Gastrocnemius medialis (tissue), 4 donors: ENCODE results near the gene VPS18. TPM values are rescaled to one million over a fixed set of nuclear protein-coding genes. Genes with fewer than 3 reads are reported as not detected.

Source experiments
- ATAC-seq, 2 donors: fragments of 150-250 bp; one replicate each; pipeline ENCODE4 v1.9.1; 2016
- DNase-seq, 2 donors: peaks; one replicate each; pipeline ENCODE4 v3.0.0-alpha.2; 2019
- H3K27ac ChIP-seq, 4 donors: fragments of 200-600 bp; sonication (generic); 1 replicate in 1 of 4; 2 replicates in 3 of 4; pipeline ENCODE4 v1.5.1; 2016 to 2018; ENCODE audit warnings: mild to moderate bottlenecking in 2 of 4, moderate library complexity in 1 of 4
- H3K27me3 ChIP-seq, 3 donors: fragments of 200-600 bp; sonication (generic) in 2 of 3; 1 replicate in 1 of 3; 2 replicates in 2 of 3; pipeline versions ENCODE4 v1.5.1 to v1.6.0; 2016 to 2019; ENCODE audit warnings: mild to moderate bottlenecking in 1 of 3, moderate library complexity in 1 of 3
- H3K36me3 ChIP-seq, 2 donors: fragments of 200-600 bp; sonication (generic) in 1 of 2; one replicate each; pipeline ENCODE4 v1.5.1; 2017 to 2018
- H3K4me1 ChIP-seq, 2 donors: fragments of 200-600 bp; sonication (generic) in 1 of 2; one replicate each; pipeline ENCODE4 v1.5.1; 2016 to 2017; ENCODE audit warnings: mild to moderate bottlenecking in 2 of 2
- H3K4me3 ChIP-seq, 4 donors: fragments of 200-600 bp; sonication (generic) in 3 of 4; 1 replicate in 1 of 4; 2 replicates in 3 of 4; pipeline ENCODE4 v1.5.1; 2016 to 2019; ENCODE audit warnings: mild to moderate bottlenecking in 2 of 4
- H3K9me3 ChIP-seq, 3 donors: fragments of 200-600 bp; sonication (generic) in 2 of 3; 1 replicate in 1 of 3; 2 replicates in 2 of 3; pipeline ENCODE4 v1.5.1; 2016 to 2019
- POLR2A ChIP-seq, 2 donors: fragments of 450-650 bp; IDR thresholded peaks; one replicate each; pipeline ENCODE4 v1.6.1; 2017; ENCODE audit warnings: antibody characterized with exemption in 2 of 2, mild to moderate bottlenecking in 2 of 2, moderate library complexity in 2 of 2
- in situ Hi-C, 4 donors: fragments of 200-750 bp; cut with MboI; loops; one replicate each; pipeline versions ENCODE4 v1.15.0 to v1.8.0; 2017; ENCODE audit warnings: low sequenced_read_pairs in 4 of 4
- intact Hi-C: fragments of 100-400 bp; cut with DNase I; formaldehyde crosslinking; loops from one replicate; pipeline ENCODE4 v1.15.1; 2023; ENCODE audit warnings: low total_unique reads
- total RNA-seq, 4 donors: library from RNA; depleted of rRNA; stranded (reverse); fragments of >200 nt; gene quantifications; one replicate each; pipeline versions ENCODE4 v1.1.0 to v1.2.3, GENCODE V29; 2016
- TF ChIP-seq, protein P1 (sequence below), 5 experiments: fragments of 450-650 bp in 3 of 5; fragments of 200-600 bp in 2 of 5; sonication (generic) in 2 of 5; IDR thresholded peaks in 4 of 5; conservative IDR thresholded peaks in 1 of 5; 1 replicate in 4 of 5; 2 replicates in 1 of 5; pipeline ENCODE4 v1.5.1; 2016 to 2019; ENCODE audit warnings: antibody characterized with exemption in 5 of 5, mild to moderate bottlenecking in 3 of 5, moderate library complexity in 3 of 5

The VPS18 gene
- total RNA-seq, 4 donors from 2014 or later, result 18.5 to 26.1 (median 19.3) TPM

DNA sequence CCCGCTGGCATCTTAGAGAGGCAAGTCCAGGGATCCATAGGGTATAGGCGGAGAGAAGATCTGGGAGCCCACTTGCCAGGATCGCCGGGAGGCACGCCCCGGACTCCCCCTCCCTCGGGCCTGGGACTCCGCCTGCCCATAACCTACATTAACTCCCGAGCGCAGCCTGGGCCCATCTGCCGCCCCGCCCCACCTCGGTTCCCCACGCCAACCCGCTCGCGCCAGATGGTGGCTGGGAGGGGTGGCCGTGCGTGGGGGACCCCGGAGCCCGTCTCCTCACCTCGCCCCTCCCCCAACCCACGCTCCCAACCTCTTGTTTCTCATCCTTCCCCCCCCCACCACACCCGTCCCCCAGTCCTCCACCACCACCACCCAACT lies 33.2 kb downstream of the VPS18 start:
- peaks cover 60 to 68% of the 10 kb centered on the region in 2 donors for H3K4me1 ChIP-seq
- H3K4me3 ChIP-seq, result peak overlapping the region; percentile 56 to 76 (median 65)
- no peak for DNase-seq
- no peaks in the 10 kb centered on the region for H3K9me3 ChIP-seq
- intact Hi-C loops (no loop called here), in situ Hi-C loops (no loop called here)
- no peak for ATAC-seq
- peaks cover 60 to 72% (median 69%) of the 10 kb centered on the region in 3 donors for H3K27me3 ChIP-seq
- H3K36me3 ChIP-seq, result no peaks in the 10 kb centered on the region
- H3K27ac ChIP-seq, result peak overlapping the region in 2 of 4 donors; percentile 46 to 74
- no peak for TF ChIP-seq POLR2A (IDR thresholded peaks at IDR 0.05)
- TF ChIP-seq, protein P1, sequence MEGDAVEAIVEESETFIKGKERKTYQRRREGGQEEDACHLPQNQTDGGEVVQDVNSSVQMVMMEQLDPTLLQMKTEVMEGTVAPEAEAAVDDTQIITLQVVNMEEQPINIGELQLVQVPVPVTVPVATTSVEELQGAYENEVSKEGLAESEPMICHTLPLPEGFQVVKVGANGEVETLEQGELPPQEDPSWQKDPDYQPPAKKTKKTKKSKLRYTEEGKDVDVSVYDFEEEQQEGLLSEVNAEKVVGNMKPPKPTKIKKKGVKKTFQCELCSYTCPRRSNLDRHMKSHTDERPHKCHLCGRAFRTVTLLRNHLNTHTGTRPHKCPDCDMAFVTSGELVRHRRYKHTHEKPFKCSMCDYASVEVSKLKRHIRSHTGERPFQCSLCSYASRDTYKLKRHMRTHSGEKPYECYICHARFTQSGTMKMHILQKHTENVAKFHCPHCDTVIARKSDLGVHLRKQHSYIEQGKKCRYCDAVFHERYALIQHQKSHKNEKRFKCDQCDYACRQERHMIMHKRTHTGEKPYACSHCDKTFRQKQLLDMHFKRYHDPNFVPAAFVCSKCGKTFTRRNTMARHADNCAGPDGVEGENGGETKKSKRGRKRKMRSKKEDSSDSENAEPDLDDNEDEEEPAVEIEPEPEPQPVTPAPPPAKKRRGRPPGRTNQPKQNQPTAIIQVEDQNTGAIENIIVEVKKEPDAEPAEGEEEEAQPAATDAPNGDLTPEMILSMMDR (IDR thresholded peaks at IDR 0.05 in 4 of 5, conservative IDR thresholded peaks at IDR 0.05 in 1 of 5), result no peak

DNA sequence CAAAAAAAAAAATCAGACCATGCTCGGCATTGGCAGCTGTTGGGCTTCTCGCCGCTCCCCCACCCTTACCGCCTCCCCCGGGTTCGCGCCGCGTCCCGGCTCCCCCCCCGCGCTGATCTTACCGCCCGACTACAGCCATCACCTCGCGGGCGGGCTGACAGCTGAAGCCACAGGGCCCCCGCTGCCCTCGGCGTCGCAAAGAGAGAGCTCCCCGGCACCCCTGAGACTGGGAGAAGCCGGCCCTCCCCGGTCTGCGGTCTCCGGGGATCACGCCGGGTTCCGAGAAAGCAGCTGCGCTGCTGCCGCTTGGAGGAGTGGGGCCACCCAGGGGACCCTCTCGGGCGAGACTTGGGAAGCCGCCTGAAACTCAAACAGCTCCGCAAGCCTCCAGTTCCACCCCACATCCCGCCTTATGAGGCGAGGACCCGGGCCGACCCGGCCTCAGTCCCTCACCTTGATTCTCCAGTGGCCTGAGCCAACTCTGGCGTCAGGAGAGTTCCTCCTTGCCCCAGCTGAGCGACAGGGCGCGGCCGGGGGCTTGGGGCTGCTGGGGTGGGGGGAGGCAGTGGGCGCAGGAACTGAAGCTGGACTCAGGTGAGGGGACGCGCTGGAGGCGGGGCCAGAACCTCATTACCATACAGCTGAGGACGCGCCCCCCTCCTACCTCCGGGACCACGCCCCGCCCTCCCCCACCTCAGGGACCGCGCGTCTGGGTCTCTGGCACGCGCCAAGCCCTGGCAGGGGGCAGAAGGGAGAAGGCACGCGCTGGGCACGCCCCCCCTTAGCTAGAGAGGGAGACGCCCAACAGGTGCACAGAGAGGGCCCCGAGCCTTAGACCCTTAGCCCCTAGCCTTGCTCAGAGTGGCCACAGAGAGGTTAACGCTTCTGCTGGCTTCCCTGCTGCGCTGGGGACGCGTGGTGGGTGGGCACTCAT lies 33.9 kb downstream of the VPS18 start:
- ATAC-seq (no peak), DNase-seq (no peak)
- Histone ChIP-seq H3K4me1 (peaks cover 53 to 64% of the 10 kb centered on the region in 2 donors), H3K27ac (peak overlapping the region in 3 of 4 donors; percentile 47 to 74 (median 58)), H3K27me3 (peaks cover 60 to 72% (median 69%) of the 10 kb centered on the region in 3 donors), H3K9me3 (no peaks in the 10 kb centered on the region), H3K4me3 (peak overlapping the region; percentile 56 to 76 (median 65)), H3K36me3 (no peaks in the 10 kb centered on the region)
- TF ChIP-seq POLR2A (IDR thresholded peaks at IDR 0.05), result no peak
- TF ChIP-seq, protein P1 (IDR thresholded peaks at IDR 0.05 in 4 of 5, conservative IDR thresholded peaks at IDR 0.05 in 1 of 5), result no peak
- intact Hi-C loops (no loop called here), in situ Hi-C loops (no loop called here)

DNA sequence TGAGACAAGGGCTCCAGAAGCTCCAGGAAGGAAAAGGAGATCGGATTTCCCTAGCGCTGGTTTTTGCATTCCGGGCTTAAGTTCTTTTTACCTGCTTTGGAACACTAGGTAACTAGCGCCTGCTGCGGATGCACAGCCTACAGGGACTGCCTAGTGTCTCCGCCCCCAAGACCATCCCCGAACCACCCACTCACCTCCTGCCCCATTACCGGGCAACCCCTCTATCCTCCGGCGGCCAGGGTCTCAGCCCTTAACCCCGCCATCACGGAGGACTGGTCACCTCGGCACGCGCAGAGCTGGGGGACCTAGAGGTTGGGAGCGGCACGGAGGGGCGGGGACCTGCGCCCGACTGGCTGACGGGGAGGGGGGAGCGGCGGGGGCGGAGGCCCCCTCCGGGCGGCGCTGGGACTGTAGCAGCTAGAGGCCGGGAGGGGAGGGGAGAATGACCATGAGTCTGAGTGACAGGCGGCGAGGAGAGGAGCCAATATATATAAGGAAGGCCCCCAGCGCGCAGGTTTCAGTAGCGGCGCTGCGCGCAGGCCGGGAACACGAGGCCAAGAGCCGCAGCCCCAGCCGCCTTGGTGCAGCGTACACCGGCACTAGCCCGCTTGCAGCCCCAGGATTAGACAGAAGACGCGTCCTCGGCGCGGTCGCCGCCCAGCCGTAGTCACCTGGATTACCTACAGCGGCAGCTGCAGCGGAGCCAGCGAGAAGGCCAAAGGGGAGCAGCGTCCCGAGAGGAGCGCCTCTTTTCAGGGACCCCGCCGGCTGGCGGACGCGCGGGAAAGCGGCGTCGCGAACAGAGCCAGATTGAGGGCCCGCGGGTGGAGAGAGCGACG lies 34.8 kb downstream of the VPS18 start, which contains the start of gene DLL4:
Gene DLL4, plus strand, starts transcription at position 520 of the 839 bp plus-strand sequence. CDS start 329 bp downstream, outside the sequence.
- Histone ChIP-seq H3K27ac (peak within 1 kb of the TSS; percentile 54 to 76 (median 65)), H3K36me3 (no peaks in the 10 kb centered on the region), H3K27me3 (peaks cover 60 to 72% (median 69%) of the 10 kb centered on the region in 3 donors), H3K4me1 (peaks cover 44 to 57% of the 10 kb centered on the region in 2 donors), H3K9me3 (no peaks in the 10 kb centered on the region), H3K4me3 (peak within 1 kb of the TSS; percentile 56 to 76 (median 65))
- in situ Hi-C loops (no loop called here), intact Hi-C loops (no loop called here)
- DNase-seq (no peak), ATAC-seq (peak; percentile 31 to 38)
- TF ChIP-seq, protein P1 (IDR thresholded peaks at IDR 0.05 in 4 of 5, conservative IDR thresholded peaks at IDR 0.05 in 1 of 5), result peak in 1 of 5 experiments; percentile 18
- TF ChIP-seq POLR2A (IDR thresholded peaks at IDR 0.05), result peak; percentile 70 to 88

DNA sequence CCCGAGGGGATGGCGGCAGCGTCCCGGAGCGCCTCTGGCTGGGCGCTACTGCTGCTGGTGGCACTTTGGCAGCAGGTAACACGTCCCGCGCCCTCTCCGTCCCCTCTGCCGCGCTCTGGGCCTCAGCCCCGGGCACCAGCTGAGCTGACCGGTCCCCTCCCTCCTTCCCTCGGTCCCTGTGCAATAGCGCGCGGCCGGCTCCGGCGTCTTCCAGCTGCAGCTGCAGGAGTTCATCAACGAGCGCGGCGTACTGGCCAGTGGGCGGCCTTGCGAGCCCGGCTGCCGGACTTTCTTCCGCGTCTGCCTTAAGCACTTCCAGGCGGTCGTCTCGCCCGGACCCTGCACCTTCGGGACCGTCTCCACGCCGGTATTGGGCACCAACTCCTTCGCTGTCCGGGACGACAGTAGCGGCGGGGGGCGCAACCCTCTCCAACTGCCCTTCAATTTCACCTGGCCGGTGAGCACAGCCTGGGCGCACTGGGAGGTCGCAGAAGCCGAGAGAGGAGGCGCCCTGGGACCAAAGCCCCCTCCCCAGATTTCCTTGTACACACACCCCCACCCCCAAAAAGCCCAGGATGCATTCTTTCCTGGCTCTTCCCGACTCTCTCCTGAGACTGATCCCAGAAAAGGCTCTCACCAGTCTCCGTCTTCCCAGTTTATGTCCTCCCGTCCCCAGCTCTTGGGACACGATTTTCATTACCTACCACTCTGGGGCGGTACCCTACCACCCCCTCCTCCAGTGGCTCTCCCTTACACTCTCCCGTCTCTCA lies 35.6 kb downstream of the VPS18 start:
- peak overlapping the region; percentile 54 to 76 (median 65) for H3K27ac ChIP-seq
- intact Hi-C loops (no loop called here), in situ Hi-C loops (no loop called here)
- peaks cover 60 to 72% (median 69%) of the 10 kb centered on the region in 3 donors for H3K27me3 ChIP-seq
- peaks cover 42 to 57% of the 10 kb centered on the region in 2 donors for H3K4me1 ChIP-seq
- ATAC-seq (peak; percentile 34 to 42), DNase-seq (no peak)
- H3K9me3 ChIP-seq, result no peaks in the 10 kb centered on the region
- TF ChIP-seq POLR2A (IDR thresholded peaks at IDR 0.05), result no peak
- TF ChIP-seq, protein P1 (IDR thresholded peaks at IDR 0.05 in 4 of 5, conservative IDR thresholded peaks at IDR 0.05 in 1 of 5), result no peak
- H3K36me3 ChIP-seq, result no peaks in the 10 kb centered on the region
- peak overlapping the region; percentile 56 to 76 (median 65) for H3K4me3 ChIP-seq
